Activated T-cell treated with anti-CD3 and anti-CD28 coated beads for 1 hour (primary cell): Measurements from ENCODE around the gene PPP5C.
"Not testable (repeated sequence)": the region's sequence is repeated elsewhere in the genome, so short reads cannot be mapped to it uniquely, and the experiment has no call there.

Source experiments
- DNase-seq: peaks from one replicate; pipeline ENCODE4 v3.0.0-alpha.2; 2020; ENCODE audit warnings: low read depth

The PPP5C gene

GRCh38 chr19:46365561-46365960 lies 18.7 kb downstream of the PPP5C start:
- DNase-seq, result no peak

- no peak for DNase-seq
Observed at GRCh38 chr19:46366620-46367292, 19.9 kb downstream of the PPP5C start.

GRCh38 chr19:46367426-46367825 lies 20.5 kb downstream of the PPP5C start:
- no peak for DNase-seq

GRCh38 chr19:46368116-46368515 lies 21.2 kb downstream of the PPP5C start:
- no peak for DNase-seq

- no peak for DNase-seq
Observed at GRCh38 chr19:46369817-46370216, 22.9 kb downstream of the PPP5C start.

- DNase-seq, result no peak
Observed at GRCh38 chr19:46371371-46371901, 24.5 kb downstream of the PPP5C start.

GRCh38 chr19:46372901-46373490 lies 26.1 kb downstream of the PPP5C start:
- DNase-seq, result no peak

- DNase-seq, result no peak
Observed at GRCh38 chr19:46373491-46374359, 26.8 kb downstream of the PPP5C start.

- no peak for DNase-seq
Observed at GRCh38 chr19:46374536-46375475, 27.9 kb downstream of the PPP5C start.

- DNase-seq, result not testable (repeated sequence)
Observed at GRCh38 chr19:46375476-46376067, 28.7 kb downstream of the PPP5C start.

GRCh38 chr19:46376241-46377153 lies 29.6 kb downstream of the PPP5C start:
- no peak for DNase-seq

- DNase-seq, result no peak
Observed at GRCh38 chr19:46378268-46378667, 31.4 kb downstream of the PPP5C start.

- DNase-seq, result no peak
Observed at GRCh38 chr19:46380690-46381089, 33.8 kb downstream of the PPP5C start.

- no peak for DNase-seq
Observed at GRCh38 chr19:46381346-46381745, 34.5 kb downstream of the PPP5C start.

GRCh38 chr19:46381756-46382345 lies 35.0 kb downstream of the PPP5C start:
- no peak for DNase-seq

GRCh38 chr19:46383171-46383815 lies 36.4 kb downstream of the PPP5C start:
- no peak for DNase-seq

- no peak for DNase-seq
Observed at GRCh38 chr19:46383846-46384245, 37.0 kb downstream of the PPP5C start.

- no peak for DNase-seq
Observed at GRCh38 chr19:46384396-46384795, 37.5 kb downstream of the PPP5C start.

GRCh38 chr19:46385636-46386035 lies 38.7 kb downstream of the PPP5C start:
- no peak for DNase-seq
